ENCODE data around the gene CELF5.

- TF ChIP-seq POLR2A (IDR thresholded peaks at IDR 0.05), result no peak
- peak in 1 of 6 experiments; percentile 2 for TF ChIP-seq CTCF (IDR thresholded peaks at IDR 0.05)
Measured at GRCh38 chr19:3336351-3336679, 111.9 kb downstream of the CELF5 start.

Measured in esophagus squamous epithelium (tissue), 4 donors.